Measurements from ENCODE around the gene GUSB. TPM values are rescaled to one million over a fixed set of nuclear protein-coding genes. Genes with fewer than 3 reads are reported as not detected.

The GUSB gene
- total and polyA plus RNA-seq, 7 donors: 9.3 to 18.8 (median 12.0) TPM

GRCh38 chr7:65974876-65975275, 7.1 kb downstream of the GUSB start:
- intact Hi-C loops (cut with DNase I): loop anchor here in 1 of 2 donors (10.0 kb wide), 1 partner anchor 80 kb away; no protein-coding TSS in a partner anchor
- H3K27ac ChIP-seq: no peak overlapping the region
- WGBS, 3 donors: 80 to 90% (median 80%) methylated on average over 9 of the region's 9 CpGs

DNA sequence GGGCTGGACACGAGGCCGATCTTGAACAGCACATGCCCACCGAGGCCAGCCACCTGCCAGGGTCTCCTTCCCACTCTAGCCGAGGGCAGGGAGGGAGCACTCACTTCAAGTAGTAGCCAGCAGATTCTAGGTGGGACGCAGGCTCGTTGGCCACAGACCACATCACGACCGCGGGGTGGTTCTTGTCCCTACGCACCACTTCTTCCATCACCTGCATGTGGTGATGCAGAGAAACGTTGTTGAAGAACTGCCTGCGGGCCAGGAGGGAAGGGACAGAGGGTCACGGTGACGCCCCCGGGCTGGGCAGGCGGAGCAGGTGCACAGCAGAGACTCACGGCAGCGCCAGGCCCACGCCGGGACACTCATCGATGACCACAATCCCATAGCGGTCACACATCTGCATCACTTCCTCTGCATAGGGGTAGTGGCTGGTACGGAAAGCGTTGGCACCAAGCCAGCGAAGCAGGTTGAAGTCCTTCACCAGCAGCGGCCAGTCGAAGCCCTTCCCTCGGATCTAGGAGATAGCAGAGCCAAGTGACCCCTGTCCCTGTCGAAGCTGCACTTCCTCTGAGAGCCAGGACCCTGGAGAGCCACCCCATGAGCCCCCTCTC, 7.7 kb downstream of the GUSB start:
- H3K27me3 ChIP-seq (ENCODE audit: insufficient read depth in 3 of 3, low read length in 2 of 3): no peaks in the 10 kb centered on the region
- DNase-seq (no peak), ATAC-seq (no peak)
- intact Hi-C loops (cut with DNase I): loop anchor here in 1 of 2 donors (10.0 kb wide), 1 partner anchor 79 kb away; no protein-coding TSS in a partner anchor
- H3K36me3 ChIP-seq (ENCODE audit: insufficient read depth in 1 of 2, low read depth in 1 of 2): peaks cover 12 to 89% of the 10 kb centered on the region in 2 donors
- H3K4me1 ChIP-seq: no peaks in the 10 kb centered on the region
- H3K9me3 ChIP-seq: no peaks in the 10 kb centered on the region
- WGBS, 3 donors: 89 to 92% (median 90%) methylated on average over 29 of the region's 29 CpGs
- H3K27ac ChIP-seq: no peak overlapping the region
- no peak overlapping the region for H3K4me3 ChIP-seq
- TF ChIP-seq, protein P1, sequence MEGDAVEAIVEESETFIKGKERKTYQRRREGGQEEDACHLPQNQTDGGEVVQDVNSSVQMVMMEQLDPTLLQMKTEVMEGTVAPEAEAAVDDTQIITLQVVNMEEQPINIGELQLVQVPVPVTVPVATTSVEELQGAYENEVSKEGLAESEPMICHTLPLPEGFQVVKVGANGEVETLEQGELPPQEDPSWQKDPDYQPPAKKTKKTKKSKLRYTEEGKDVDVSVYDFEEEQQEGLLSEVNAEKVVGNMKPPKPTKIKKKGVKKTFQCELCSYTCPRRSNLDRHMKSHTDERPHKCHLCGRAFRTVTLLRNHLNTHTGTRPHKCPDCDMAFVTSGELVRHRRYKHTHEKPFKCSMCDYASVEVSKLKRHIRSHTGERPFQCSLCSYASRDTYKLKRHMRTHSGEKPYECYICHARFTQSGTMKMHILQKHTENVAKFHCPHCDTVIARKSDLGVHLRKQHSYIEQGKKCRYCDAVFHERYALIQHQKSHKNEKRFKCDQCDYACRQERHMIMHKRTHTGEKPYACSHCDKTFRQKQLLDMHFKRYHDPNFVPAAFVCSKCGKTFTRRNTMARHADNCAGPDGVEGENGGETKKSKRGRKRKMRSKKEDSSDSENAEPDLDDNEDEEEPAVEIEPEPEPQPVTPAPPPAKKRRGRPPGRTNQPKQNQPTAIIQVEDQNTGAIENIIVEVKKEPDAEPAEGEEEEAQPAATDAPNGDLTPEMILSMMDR (IDR thresholded peaks at IDR 0.05): no peak

More at GRCh38 chr7:65974876-65975275, 7.1 kb downstream of the GUSB start:
- TF ChIP-seq, protein P1 (IDR thresholded peaks at IDR 0.05): no peak
- Histone ChIP-seq H3K36me3 (ENCODE audit: insufficient read depth in 1 of 2, low read depth in 1 of 2) (peaks cover 15 to 89% of the 10 kb centered on the region in 2 donors), H3K9me3 (no peaks in the 10 kb centered on the region), H3K4me3 (no peak overlapping the region), H3K27me3 (ENCODE audit: insufficient read depth in 3 of 3, low read length in 2 of 3) (no peaks in the 10 kb centered on the region), H3K4me1 (no peaks in the 10 kb centered on the region)
- no peak for DNase-seq
- ATAC-seq: no peak

- TF ChIP-seq, protein P1 (IDR thresholded peaks at IDR 0.05): no peak
- Histone ChIP-seq H3K36me3 (ENCODE audit: insufficient read depth in 1 of 2, low read depth in 1 of 2) (peaks cover 12 to 92% of the 10 kb centered on the region in 2 donors), H3K4me1 (no peaks in the 10 kb centered on the region), H3K27ac (no peak overlapping the region), H3K27me3 (ENCODE audit: insufficient read depth in 3 of 3, low read length in 2 of 3) (no peaks in the 10 kb centered on the region), H3K9me3 (no peaks in the 10 kb centered on the region), H3K4me3 (no peak overlapping the region)
- intact Hi-C loops (cut with DNase I): loop anchor here in 1 of 2 donors (10.0 kb wide), 1 partner anchor 78 kb away; no protein-coding TSS in a partner anchor
- DNase-seq (no peak), ATAC-seq (no peak)
- WGBS, 3 donors: 80 to 93% (median 90%) methylated on average over 13 of the region's 13 CpGs
Measured at GRCh38 chr7:65972976-65973375, 9.0 kb downstream of the GUSB start.

GRCh38 chr7:65971021-65971420, 11.0 kb downstream of the GUSB start:
- TF ChIP-seq, protein P1 (IDR thresholded peaks at IDR 0.05): no peak
- Histone ChIP-seq H3K27me3 (ENCODE audit: insufficient read depth in 3 of 3, low read length in 2 of 3) (no peaks in the 10 kb centered on the region), H3K36me3 (ENCODE audit: insufficient read depth in 1 of 2, low read depth in 1 of 2) (peaks cover 19 to 100% of the 10 kb centered on the region in 2 donors), H3K9me3 (no peaks in the 10 kb centered on the region), H3K4me1 (no peaks in the 10 kb centered on the region), H3K4me3 (no peak overlapping the region), H3K27ac (no peak overlapping the region)
- ATAC-seq: no peak
- intact Hi-C loops (cut with DNase I): loop anchor here in 1 of 2 donors (10.0 kb wide), 1 partner anchor 76 kb away; no protein-coding TSS in a partner anchor
- 91 to 97% (median 94%) methylated on average over 8 of the region's 8 CpGs for WGBS, 3 donors
- no peak for DNase-seq
